Panc1 (cell line): ENCODE measurements around the gene MACROD2. TPM values are rescaled to one million over a fixed set of nuclear protein-coding genes. Genes with fewer than 3 reads are reported as not detected.

Experiments used
- ATAC-seq: fragments of 200-7000 bp; cut with Tn5 transposase; 2 replicates; pipeline ENCODE4 v1.9.1; 2020; ENCODE audit warnings: mild to moderate bottlenecking, moderate library complexity
- BruUV-seq: library from RNA; stranded (reverse); fragments of 400-500 nt; replicated peaks from 2 replicates; lab custom pipeline; 2021; lab: Mats Ljungman, UMichigan
- CTCF ChIA-PET: fragments of 300-600 bp; sonication (Branson Sonifier 250); formaldehyde crosslinking; loops from one replicate; lab custom pipeline; 2022; ENCODE audit warnings: antibody characterized with exemption; lab: Charles Lee
- POLR2A ChIA-PET: fragments of 300-600 bp; sonication (Branson Sonifier 250); formaldehyde crosslinking; loops from one replicate; lab custom pipeline; 2022; ENCODE audit warnings: antibody characterized with exemption; lab: Charles Lee
- DNase-seq: peaks from one replicate; pipeline ENCODE4 v3.0.0-alpha.2; 2010; ENCODE audit warnings: low read depth, low spot score
- H3K27ac ChIP-seq: 2 replicates; pipeline ENCODE4 v1.5.1; 2011; ENCODE audit warnings: mild to moderate bottlenecking, low read length, inconsistent platforms
- H3K27me3 ChIP-seq: fragments of 200-500 bp; sonication (Bioruptor generic); 2 replicates; pipeline ENCODE4 v1.6.0; 2014; ENCODE audit warnings: low read length, inconsistent platforms; ENCODE audit not compliant: control insufficient read depth, insufficient read depth
- H3K36me3 ChIP-seq: fragments of 200-500 bp; sonication (Bioruptor generic); 2 replicates; pipeline ENCODE4 v1.5.1; 2014; ENCODE audit warnings: inconsistent platforms, mild to moderate bottlenecking, low read length, moderate library complexity; ENCODE audit not compliant: control insufficient read depth, insufficient read depth
- H3K4me1 ChIP-seq: 2 replicates; pipeline ENCODE4 v1.5.1; 2011; ENCODE audit warnings: inconsistent platforms, mild to moderate bottlenecking, low read length, moderate library complexity; ENCODE audit not compliant: control insufficient read depth, insufficient read depth
- H3K4me3 ChIP-seq, 2 experiments: 2 replicates each; pipeline ENCODE4 v1.5.1; 2011 to 2012; ENCODE audit warnings: low read depth in 2 of 2, low read length in 2 of 2, mild to moderate bottlenecking in 2 of 2, inconsistent platforms in 1 of 2, moderate library complexity in 1 of 2
- H3K9me3 ChIP-seq: fragments of 200-500 bp; sonication (Bioruptor generic); 2 replicates; pipeline ENCODE4 v1.5.1; 2014; ENCODE audit warnings: low read depth, mild to moderate bottlenecking, inconsistent platforms, low read length, moderate library complexity; ENCODE audit not compliant: control insufficient read depth, insufficient read depth
- POLR2AphosphoS5 ChIP-seq: IDR thresholded peaks from 2 replicates; pipeline ENCODE4 v1.6.1; 2012; ENCODE audit warnings: mild to moderate bottlenecking, low read depth, low read length, moderate library complexity
- SIN3A ChIP-seq: IDR thresholded peaks from 2 replicates; pipeline ENCODE4 v1.6.1; 2012; ENCODE audit warnings: low read depth, mild to moderate bottlenecking, low read length, moderate library complexity, borderline replicate concordance; ENCODE audit not compliant: insufficient read depth
- TCF7L2 ChIP-seq: IDR thresholded peaks from 2 replicates; pipeline ENCODE4 v1.6.1; 2011; ENCODE audit warnings: mild to moderate bottlenecking, low read depth, low read length, inconsistent platforms
- in situ Hi-C: cut with HindIII; loops from 2 replicates; pipeline ENCODE4 v1.10.0; 2016; ENCODE audit warnings: low sequenced_read_pairs, low pct_unique_long_range_greater_than_20kb
- intact Hi-C: fragments of 100-400 bp; cut with micrococcal nuclease; formaldehyde crosslinking; loops from one replicate; pipeline ENCODE4 v1.10.0; 2022; ENCODE audit not compliant: unreplicated experiment
- total RNA-seq: library from RNA; stranded (reverse); gene quantifications from one replicate; pipeline ENCODE4 v1.2.1, GENCODE V29; 2021; ENCODE audit not compliant: unreplicated experiment
- TF ChIP-seq, protein P1 (sequence below), 2 experiments: IDR thresholded peaks; 2 replicates each; pipeline ENCODE4 v1.6.1; 2011 to 2012; ENCODE audit warnings: low read depth in 2 of 2, control low read depth in 1 of 2, low read length in 1 of 2, mild to moderate bottlenecking in 1 of 2, moderate library complexity in 1 of 2; ENCODE audit not compliant: insufficient read depth in 1 of 2
- TF ChIP-seq, protein P2 (sequence below): fragments of 450-650 bp; IDR thresholded peaks from 2 replicates; pipeline ENCODE4 v1.5.1; 2017; ENCODE audit warnings: mild to moderate bottlenecking

The MACROD2 gene
- total RNA-seq, 1 experiment from 2014 or later, result 1.2 TPM

DNA sequence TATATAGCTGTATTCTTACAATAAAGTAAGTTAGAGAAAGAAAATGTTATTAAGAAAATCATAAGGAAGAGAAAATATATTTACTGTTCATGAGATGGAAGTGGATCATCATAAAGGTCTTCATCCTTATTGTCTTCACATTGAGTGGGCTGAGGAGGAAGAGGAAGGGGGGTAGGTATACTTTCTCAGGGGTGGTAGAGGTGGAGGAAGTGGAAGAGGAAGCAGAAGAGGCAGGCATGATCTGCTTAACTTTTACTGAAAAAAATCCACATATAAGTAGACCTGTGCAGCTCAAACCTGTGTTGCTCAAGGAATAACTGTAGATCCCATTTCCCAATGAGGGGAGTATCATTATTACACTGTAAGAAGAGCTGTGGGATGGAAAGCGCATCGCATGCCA, 1863.7 kb downstream of the MACROD2 start:
- H3K4me1 ChIP-seq, result no peaks in the 10 kb centered on the region
- no peak for ATAC-seq
- ChIA-PET CTCF (no interaction called here), POLR2A (no interaction called here)
- no peaks in the 10 kb centered on the region for H3K9me3 ChIP-seq
- H3K4me3 ChIP-seq, result no peak overlapping the region
- H3K27me3 ChIP-seq, result no peaks in the 10 kb centered on the region
- DNase-seq, result no peak
- in situ Hi-C loops, result no loop called here
- no TSS peak for BruUV-seq
- intact Hi-C loops, result no loop called here
- TF ChIP-seq SIN3A (no peak), TCF7L2 (no peak), POLR2AphosphoS5 (no peak)
- TF ChIP-seq, protein P1, sequence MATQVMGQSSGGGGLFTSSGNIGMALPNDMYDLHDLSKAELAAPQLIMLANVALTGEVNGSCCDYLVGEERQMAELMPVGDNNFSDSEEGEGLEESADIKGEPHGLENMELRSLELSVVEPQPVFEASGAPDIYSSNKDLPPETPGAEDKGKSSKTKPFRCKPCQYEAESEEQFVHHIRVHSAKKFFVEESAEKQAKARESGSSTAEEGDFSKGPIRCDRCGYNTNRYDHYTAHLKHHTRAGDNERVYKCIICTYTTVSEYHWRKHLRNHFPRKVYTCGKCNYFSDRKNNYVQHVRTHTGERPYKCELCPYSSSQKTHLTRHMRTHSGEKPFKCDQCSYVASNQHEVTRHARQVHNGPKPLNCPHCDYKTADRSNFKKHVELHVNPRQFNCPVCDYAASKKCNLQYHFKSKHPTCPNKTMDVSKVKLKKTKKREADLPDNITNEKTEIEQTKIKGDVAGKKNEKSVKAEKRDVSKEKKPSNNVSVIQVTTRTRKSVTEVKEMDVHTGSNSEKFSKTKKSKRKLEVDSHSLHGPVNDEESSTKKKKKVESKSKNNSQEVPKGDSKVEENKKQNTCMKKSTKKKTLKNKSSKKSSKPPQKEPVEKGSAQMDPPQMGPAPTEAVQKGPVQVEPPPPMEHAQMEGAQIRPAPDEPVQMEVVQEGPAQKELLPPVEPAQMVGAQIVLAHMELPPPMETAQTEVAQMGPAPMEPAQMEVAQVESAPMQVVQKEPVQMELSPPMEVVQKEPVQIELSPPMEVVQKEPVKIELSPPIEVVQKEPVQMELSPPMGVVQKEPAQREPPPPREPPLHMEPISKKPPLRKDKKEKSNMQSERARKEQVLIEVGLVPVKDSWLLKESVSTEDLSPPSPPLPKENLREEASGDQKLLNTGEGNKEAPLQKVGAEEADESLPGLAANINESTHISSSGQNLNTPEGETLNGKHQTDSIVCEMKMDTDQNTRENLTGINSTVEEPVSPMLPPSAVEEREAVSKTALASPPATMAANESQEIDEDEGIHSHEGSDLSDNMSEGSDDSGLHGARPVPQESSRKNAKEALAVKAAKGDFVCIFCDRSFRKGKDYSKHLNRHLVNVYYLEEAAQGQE (IDR thresholded peaks at IDR 0.05; ENCODE audit: insufficient read depth in 1 of 2, low read depth in 2 of 2, low read length in 1 of 2), result no peak
- TF ChIP-seq, protein P2, sequence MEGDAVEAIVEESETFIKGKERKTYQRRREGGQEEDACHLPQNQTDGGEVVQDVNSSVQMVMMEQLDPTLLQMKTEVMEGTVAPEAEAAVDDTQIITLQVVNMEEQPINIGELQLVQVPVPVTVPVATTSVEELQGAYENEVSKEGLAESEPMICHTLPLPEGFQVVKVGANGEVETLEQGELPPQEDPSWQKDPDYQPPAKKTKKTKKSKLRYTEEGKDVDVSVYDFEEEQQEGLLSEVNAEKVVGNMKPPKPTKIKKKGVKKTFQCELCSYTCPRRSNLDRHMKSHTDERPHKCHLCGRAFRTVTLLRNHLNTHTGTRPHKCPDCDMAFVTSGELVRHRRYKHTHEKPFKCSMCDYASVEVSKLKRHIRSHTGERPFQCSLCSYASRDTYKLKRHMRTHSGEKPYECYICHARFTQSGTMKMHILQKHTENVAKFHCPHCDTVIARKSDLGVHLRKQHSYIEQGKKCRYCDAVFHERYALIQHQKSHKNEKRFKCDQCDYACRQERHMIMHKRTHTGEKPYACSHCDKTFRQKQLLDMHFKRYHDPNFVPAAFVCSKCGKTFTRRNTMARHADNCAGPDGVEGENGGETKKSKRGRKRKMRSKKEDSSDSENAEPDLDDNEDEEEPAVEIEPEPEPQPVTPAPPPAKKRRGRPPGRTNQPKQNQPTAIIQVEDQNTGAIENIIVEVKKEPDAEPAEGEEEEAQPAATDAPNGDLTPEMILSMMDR, result no peak
- H3K27ac ChIP-seq, result no peak overlapping the region
- H3K36me3 ChIP-seq, result no peaks in the 10 kb centered on the region

DNA sequence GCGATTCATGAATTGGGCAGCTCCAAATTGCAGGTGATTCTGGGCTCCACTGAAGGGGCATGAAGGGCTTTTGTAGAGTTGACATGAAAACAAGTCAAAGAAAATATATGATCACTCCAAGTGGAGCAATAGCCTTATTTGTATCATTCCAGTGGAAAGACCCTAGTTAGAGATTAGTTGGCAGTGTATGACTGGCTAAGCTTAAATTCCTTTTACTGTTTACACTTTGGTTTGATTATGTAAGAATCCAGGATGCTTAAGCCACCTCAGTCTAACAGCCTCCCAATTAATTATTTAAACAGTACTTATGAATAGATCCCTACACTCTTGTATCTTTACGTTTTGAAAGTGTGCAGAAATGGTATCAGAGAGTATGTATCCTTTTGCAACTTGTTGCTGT, 1865.5 kb downstream of the MACROD2 start:
- H3K27ac ChIP-seq, result no peak overlapping the region
- TF ChIP-seq, protein P1 (IDR thresholded peaks at IDR 0.05; ENCODE audit: insufficient read depth in 1 of 2, low read depth in 2 of 2, low read length in 1 of 2), result no peak
- TF ChIP-seq SIN3A (no peak), POLR2AphosphoS5 (no peak), TCF7L2 (no peak)
- TF ChIP-seq, protein P2, result no peak
- POLR2A ChIA-PET, result no interaction called here
- H3K36me3 ChIP-seq, result no peaks in the 10 kb centered on the region
- BruUV-seq, result no TSS peak
- no peaks in the 10 kb centered on the region for H3K9me3 ChIP-seq
- no peaks in the 10 kb centered on the region for H3K4me1 ChIP-seq
- ATAC-seq, result no peak
- H3K27me3 ChIP-seq, result no peaks in the 10 kb centered on the region
- no peak overlapping the region for H3K4me3 ChIP-seq
- CTCF ChIA-PET, result no interaction called here
- in situ Hi-C loops, result no loop called here
- DNase-seq, result no peak
- intact Hi-C loops, result no loop called here
